ENCODE measurements around the gene ALOX5AP.

Gene ALOX5AP

DNA sequence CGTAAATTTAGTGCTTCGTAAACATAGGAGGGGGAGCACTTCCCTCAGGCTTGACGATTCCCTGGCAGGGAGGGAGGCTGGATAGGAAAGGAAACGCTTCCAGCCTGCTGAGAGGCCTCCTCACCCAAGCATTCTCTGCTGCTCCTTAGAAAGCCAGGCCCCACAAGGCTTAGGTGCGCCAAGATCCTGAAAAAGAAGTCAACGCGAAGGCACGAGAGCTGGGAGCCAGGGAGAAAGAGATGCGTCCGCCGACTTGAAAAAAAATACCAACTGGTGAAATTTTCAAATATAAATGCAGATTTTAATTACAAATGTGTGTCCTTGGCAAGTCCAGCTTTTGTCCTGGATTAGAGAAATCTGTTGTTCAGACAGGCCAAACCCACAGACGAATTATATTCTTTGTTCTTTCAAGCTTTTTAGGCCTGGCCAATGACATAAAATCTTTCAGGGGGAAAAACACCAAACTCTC lies 64.0 kb downstream of the ALOX5AP start:
- no peak for TF ChIP-seq MYC (IDR thresholded peaks at IDR 0.05; ENCODE audit: low read depth, low read length)
- TF ChIP-seq, protein P1, sequence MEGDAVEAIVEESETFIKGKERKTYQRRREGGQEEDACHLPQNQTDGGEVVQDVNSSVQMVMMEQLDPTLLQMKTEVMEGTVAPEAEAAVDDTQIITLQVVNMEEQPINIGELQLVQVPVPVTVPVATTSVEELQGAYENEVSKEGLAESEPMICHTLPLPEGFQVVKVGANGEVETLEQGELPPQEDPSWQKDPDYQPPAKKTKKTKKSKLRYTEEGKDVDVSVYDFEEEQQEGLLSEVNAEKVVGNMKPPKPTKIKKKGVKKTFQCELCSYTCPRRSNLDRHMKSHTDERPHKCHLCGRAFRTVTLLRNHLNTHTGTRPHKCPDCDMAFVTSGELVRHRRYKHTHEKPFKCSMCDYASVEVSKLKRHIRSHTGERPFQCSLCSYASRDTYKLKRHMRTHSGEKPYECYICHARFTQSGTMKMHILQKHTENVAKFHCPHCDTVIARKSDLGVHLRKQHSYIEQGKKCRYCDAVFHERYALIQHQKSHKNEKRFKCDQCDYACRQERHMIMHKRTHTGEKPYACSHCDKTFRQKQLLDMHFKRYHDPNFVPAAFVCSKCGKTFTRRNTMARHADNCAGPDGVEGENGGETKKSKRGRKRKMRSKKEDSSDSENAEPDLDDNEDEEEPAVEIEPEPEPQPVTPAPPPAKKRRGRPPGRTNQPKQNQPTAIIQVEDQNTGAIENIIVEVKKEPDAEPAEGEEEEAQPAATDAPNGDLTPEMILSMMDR (IDR thresholded peaks at IDR 0.05; ENCODE audit: low read depth, low read length) = no peak
- TF ChIP-seq, protein P2, sequence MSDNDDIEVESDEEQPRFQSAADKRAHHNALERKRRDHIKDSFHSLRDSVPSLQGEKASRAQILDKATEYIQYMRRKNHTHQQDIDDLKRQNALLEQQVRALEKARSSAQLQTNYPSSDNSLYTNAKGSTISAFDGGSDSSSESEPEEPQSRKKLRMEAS (IDR thresholded peaks at IDR 0.05; ENCODE audit: low read depth, low read length) = no peak
- TF ChIP-seq POLR2A (IDR thresholded peaks at IDR 0.05; ENCODE audit: extremely low read depth, insufficient read length) = no peak
- no peak overlapping the region for H3K4me3 ChIP-seq (ENCODE audit: low read depth, low read length)
- DNase-seq (ENCODE audit: low read depth) = no peak

DNA sequence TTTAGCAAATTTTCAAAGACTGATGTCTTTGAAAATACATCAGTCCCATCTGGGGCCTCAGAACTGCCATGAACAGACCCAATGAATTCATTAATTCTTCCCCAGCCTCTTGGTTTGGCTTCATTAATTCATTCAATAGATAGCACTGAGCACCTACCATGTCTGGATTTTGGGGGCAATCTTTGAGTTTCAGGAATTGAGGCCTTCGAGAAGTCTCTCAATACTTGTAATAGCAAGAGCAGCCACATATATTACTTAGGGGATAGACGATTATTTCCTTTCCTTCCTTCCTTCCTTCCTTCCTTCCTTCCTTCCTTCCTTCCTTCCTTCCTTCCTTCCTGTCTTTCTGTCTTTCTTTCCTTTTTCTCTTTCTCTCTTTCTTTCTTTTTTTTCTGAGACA lies 64.8 kb downstream of the ALOX5AP start:
- TF ChIP-seq POLR2A (IDR thresholded peaks at IDR 0.05; ENCODE audit: extremely low read depth, insufficient read length) (no peak), MYC (IDR thresholded peaks at IDR 0.05; ENCODE audit: low read depth, low read length) (no peak)
- TF ChIP-seq, protein P1 (IDR thresholded peaks at IDR 0.05; ENCODE audit: low read depth, low read length) = no peak
- TF ChIP-seq, protein P2 (IDR thresholded peaks at IDR 0.05; ENCODE audit: low read depth, low read length) = no peak
- H3K4me3 ChIP-seq (ENCODE audit: low read depth, low read length) = no peak overlapping the region
- DNase-seq (ENCODE audit: low read depth) = no peak

DNA sequence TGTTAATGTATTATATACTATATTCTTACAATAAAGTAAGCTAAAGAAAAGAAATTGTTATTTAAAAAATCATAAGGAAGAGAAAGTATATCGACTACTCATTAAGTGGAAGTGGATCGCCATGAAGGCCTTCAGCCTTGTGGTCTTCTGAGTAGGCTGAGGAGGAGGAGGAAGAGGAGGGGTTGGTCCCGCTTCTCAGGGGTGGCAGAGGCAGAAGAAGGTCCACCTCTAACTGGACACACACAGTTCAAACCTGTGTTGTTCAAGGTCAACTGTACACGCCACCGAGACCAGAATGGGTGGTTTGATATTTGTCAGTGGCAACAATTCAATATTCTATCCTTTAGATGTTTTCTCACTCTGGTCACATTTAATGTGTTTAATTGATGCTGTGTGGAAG lies 67.2 kb downstream of the ALOX5AP start:
- no peak overlapping the region for H3K4me3 ChIP-seq (ENCODE audit: low read depth, low read length)
- TF ChIP-seq POLR2A (IDR thresholded peaks at IDR 0.05; ENCODE audit: extremely low read depth, insufficient read length) = no peak
- TF ChIP-seq, protein P1 (IDR thresholded peaks at IDR 0.05; ENCODE audit: low read depth, low read length) = no peak
- TF ChIP-seq, protein P2 (IDR thresholded peaks at IDR 0.05; ENCODE audit: low read depth, low read length) = no peak
- DNase-seq (ENCODE audit: low read depth) = no peak

DNA sequence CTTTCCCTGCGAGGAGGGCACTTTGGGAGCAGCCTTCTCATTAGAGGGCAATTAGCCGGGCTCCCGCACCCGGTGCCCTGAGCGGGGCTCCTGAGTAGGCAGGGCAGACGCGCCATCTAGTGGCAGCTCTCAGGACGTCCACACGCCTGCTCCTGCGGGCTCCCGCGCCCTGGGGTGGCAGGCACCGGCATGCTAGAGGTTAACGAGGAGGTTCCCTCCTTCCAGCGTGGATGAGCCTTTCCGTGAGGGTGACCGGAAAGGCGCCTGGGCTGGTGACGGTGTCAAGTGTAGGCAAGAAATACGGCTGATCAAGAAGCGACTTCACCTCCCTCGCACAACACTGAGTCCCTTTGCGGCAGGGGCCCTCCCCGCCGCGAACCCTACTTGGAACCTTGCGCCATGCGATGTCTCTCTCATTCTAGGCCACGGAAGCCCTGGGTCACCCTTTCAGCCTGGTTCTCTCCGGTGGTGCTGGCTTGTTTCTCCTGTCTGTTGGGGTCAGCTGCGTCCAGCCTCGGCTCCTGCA lies 67.7 kb downstream of the ALOX5AP start:
- TF ChIP-seq, protein P2 (IDR thresholded peaks at IDR 0.05; ENCODE audit: low read depth, low read length) = peak; percentile 53
- TF ChIP-seq MYC (IDR thresholded peaks at IDR 0.05; ENCODE audit: low read depth, low read length) (peak; percentile 36), POLR2A (IDR thresholded peaks at IDR 0.05; ENCODE audit: extremely low read depth, insufficient read length) (no peak)
- TF ChIP-seq, protein P1 (IDR thresholded peaks at IDR 0.05; ENCODE audit: low read depth, low read length) = peak; percentile 87
- peak; percentile 85 for DNase-seq (ENCODE audit: low read depth)
- H3K4me3 ChIP-seq (ENCODE audit: low read depth, low read length) = no peak overlapping the region

DNA sequence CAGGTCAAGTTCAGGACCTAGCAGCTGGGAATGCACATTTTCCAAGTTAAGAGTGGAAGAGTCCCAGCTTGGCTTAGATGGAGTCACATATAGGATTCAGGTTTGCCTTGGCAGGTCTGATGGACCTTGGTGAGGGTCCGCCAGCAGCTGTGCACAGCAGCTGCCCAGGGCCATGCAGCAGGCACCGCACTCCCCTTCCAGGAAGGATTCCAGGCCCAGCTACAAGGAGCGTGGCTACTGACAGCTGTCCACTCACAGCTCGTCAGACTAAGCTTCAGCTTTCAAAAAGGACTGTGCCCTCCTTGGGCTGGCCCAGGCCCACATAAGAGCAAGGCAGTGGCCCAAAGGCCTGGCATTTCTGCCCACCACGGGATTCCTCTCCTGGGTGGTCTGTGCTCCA lies 68.4 kb downstream of the ALOX5AP start:
- H3K4me3 ChIP-seq (ENCODE audit: low read depth, low read length) = no peak overlapping the region
- DNase-seq (ENCODE audit: low read depth) = no peak
- TF ChIP-seq, protein P2 (IDR thresholded peaks at IDR 0.05; ENCODE audit: low read depth, low read length) = no peak
- TF ChIP-seq MYC (IDR thresholded peaks at IDR 0.05; ENCODE audit: low read depth, low read length) (no peak), POLR2A (IDR thresholded peaks at IDR 0.05; ENCODE audit: extremely low read depth, insufficient read length) (no peak)
- TF ChIP-seq, protein P1 (IDR thresholded peaks at IDR 0.05; ENCODE audit: low read depth, low read length) = no peak

All from NB4 (cell line).